T-cell (primary cell): Measurements from ENCODE around the gene MRPL28. TPM values are rescaled to one million over a fixed set of nuclear protein-coding genes. Genes with fewer than 3 reads are reported as not detected.
A peak's percentile ranks its signal among the peaks of the same experiment; 100 is the strongest.

Source experiments
- ATAC-seq, 4 experiments: fragments of 200-7000 bp in 3 of 4; fragments of 150-1000 bp in 1 of 4; cut with Tn5 transposase; replicated peaks in 1 of 4; 1 replicate in 3 of 4; 2 replicates in 1 of 4; pipeline ENCODE4 v1.10.0; 2021; ENCODE audit warnings: moderate library complexity in 3 of 4, mild to moderate bottlenecking in 2 of 4, moderate number of reproducible peaks in 1 of 4
- CTCF ChIA-PET, 2 donors: fragments of 300-600 bp; sonication (Branson Sonifier 250); formaldehyde crosslinking; loops; one replicate each; lab custom pipeline; 2022; ENCODE audit warnings: antibody characterized with exemption in 2 of 2; lab: Charles Lee
- POLR2A ChIA-PET, 2 donors: fragments of 300-600 bp; sonication (Branson Sonifier 250); formaldehyde crosslinking; loops; one replicate each; lab custom pipeline; 2022; ENCODE audit warnings: antibody characterized with exemption in 2 of 2; lab: Charles Lee
- DNase-seq, 35 experiments: peaks; one replicate each; pipeline versions ENCODE4 v3.0.0 to v3.0.0-alpha.2; 2013 to 2023
- H3K27ac ChIP-seq: one replicate; pipeline ENCODE4 v1.5.1; 2013; ENCODE audit warnings: low read length
- H3K27me3 ChIP-seq, 2 experiments: replicated peaks in 1 of 2; 1 replicate in 1 of 2; 2 replicates in 1 of 2; pipeline versions ENCODE4 v1.6.1 to v1.7.0; 2013; ENCODE audit warnings: low read length in 1 of 2, mixed read lengths in 1 of 2; ENCODE audit not compliant: control insufficient read depth in 2 of 2, insufficient read depth in 2 of 2; ENCODE audit errors: extremely low read depth in 1 of 2
- H3K36me3 ChIP-seq, 2 donors: 1 replicate in 1 of 2; 2 replicates in 1 of 2; pipeline versions ENCODE4 v1.6.1 to v1.7.0; 2013; ENCODE audit warnings: low read length in 1 of 2; ENCODE audit not compliant: control insufficient read depth in 2 of 2, insufficient read depth in 1 of 2; ENCODE audit errors: extremely low read depth in 1 of 2
- H3K4me1 ChIP-seq, 2 experiments: 1 replicate in 1 of 2; 2 replicates in 1 of 2; pipeline versions ENCODE4 v1.6.1 to v1.7.0; 2013; ENCODE audit warnings: low read length in 2 of 2, mixed read lengths in 1 of 2; ENCODE audit not compliant: insufficient read depth in 2 of 2, control insufficient read depth in 1 of 2; ENCODE audit errors: extremely low read depth in 1 of 2
- H3K4me3 ChIP-seq, 2 donors: 1 replicate in 1 of 2; 2 replicates in 1 of 2; pipeline versions ENCODE4 v1.5.1 to v1.7.0; 2013; ENCODE audit warnings: mild to moderate bottlenecking in 2 of 2, low read length in 1 of 2, moderate library complexity in 1 of 2; ENCODE audit not compliant: control insufficient read depth in 1 of 2; ENCODE audit errors: extremely low read depth in 1 of 2
- H3K9me3 ChIP-seq: 2 replicates; pipeline ENCODE4 v1.7.0; 2013
- H3K27ac Mint-ChIP-seq, 2 donors: one replicate each; pipeline ENCODE4 v1.8.0; 2020 to 2021; ENCODE audit warnings: mild to moderate bottlenecking in 2 of 2, mixed read lengths in 2 of 2
- H3K27me3 Mint-ChIP-seq, 2 donors: one replicate each; pipeline ENCODE4 v1.8.0; 2021 to 2022; ENCODE audit warnings: mixed read lengths in 2 of 2
- H3K36me3 Mint-ChIP-seq: one replicate; pipeline ENCODE4 v1.8.0; 2021; ENCODE audit warnings: mixed read lengths
- H3K4me1 Mint-ChIP-seq, 3 donors: one replicate each; pipeline ENCODE4 v1.8.0; 2020 to 2022; ENCODE audit warnings: mixed read lengths in 3 of 3, mild to moderate bottlenecking in 1 of 3
- H3K4me3 Mint-ChIP-seq, 3 donors: one replicate each; pipeline ENCODE4 v1.8.0; 2020 to 2022; ENCODE audit warnings: mild to moderate bottlenecking in 3 of 3, mixed read lengths in 3 of 3, moderate library complexity in 3 of 3
- H3K9me3 Mint-ChIP-seq, 3 donors: one replicate each; pipeline ENCODE4 v1.8.0; 2020 to 2022; ENCODE audit warnings: mixed read lengths in 3 of 3
- WGBS: methylation state at CpG from one replicate; pipeline ENCODE4 v1.1.5; 2013; ENCODE audit warnings: missing lambda C conversion rate; ENCODE audit not compliant: insufficient coverage; 5-methylcytosine and 5-hydroxymethylcytosine counted together
- total RNA-seq, 35 experiments: library from RNA in 6 of 35; stranded (reverse) in 6 of 35; fragments of 120-200 nt in 1 of 35; gene quantifications; one replicate each; pipeline versions ENCODE4 v1.2.1 to v1.2.4 and lab custom pipeline; 2013 to 2026

MRPL28 gene
- total RNA-seq, 5 donors from 2014 or later (not counting 1 experiment from before 2014, with no cell fraction given), result 29.3 to 43.8 (median 34.5) TPM

DNA sequence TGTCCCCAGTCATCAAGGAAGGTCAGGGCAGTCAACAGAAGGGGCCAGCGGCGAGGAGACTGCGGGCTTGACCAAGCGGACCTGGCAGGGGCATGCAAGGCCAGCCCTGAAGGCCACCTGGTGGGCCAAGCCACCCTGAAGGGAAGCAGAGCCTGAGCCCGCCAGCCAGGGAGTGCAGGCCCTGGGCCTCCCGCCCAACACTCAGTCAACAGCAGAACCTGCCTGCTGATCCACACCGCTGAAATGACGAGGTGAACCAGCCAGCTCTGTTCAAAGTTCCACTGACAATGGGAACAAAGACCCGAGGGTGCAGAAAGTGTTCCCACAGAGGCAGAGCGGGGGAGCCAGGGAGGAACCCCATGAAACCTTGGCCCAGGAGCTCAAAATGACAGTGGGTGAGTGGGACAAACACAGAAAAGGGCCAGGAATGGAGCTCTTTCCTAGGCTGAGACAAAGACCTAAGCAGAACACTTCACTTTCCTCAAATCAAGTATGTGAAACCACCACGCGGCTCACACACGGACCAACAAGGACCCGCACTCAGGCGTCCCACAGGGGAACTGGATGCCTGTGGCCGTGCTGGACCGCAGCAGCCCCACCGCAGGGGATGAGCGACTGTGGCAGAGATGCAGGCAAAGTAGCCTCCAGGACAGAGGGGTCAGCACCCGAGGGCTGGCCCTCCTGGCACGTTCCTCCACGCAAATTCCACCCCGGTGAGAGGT lies 29.8 kb downstream of the MRPL28 start:
- no peak for DNase-seq
- Histone ChIP-seq H3K36me3 (peaks cover 8 to 26% of the 10 kb centered on the region in 2 donors), H3K4me3 (peak overlapping the region in 1 of 2 donors; percentile 25), H3K27ac (no peak overlapping the region), H3K27me3 (no peaks in the 10 kb centered on the region), H3K9me3 (no peaks in the 10 kb centered on the region), H3K4me1 (peaks cover 19 to 77% of the 10 kb centered on the region in 2 experiments)
- Mint-ChIP-seq H3K4me1 (peaks cover 60 to 76% (median 75%) of the 10 kb centered on the region in 3 donors), H3K36me3 (peaks cover 22% of the 10 kb centered on the region), H3K9me3 (no peaks in the 10 kb centered on the region), H3K27ac (peak overlapping the region; percentile 68 to 82), H3K27me3 (no peaks in the 10 kb centered on the region), H3K4me3 (peak overlapping the region; percentile 17 to 79 (median 46))
- CTCF ChIA-PET, result no interaction called here
- peak in 1 of 4 experiments; percentile 23 for ATAC-seq
- WGBS, result 95% methylated on average over 23 of the region's 23 CpGs
- POLR2A ChIA-PET, result no interaction called here

DNA sequence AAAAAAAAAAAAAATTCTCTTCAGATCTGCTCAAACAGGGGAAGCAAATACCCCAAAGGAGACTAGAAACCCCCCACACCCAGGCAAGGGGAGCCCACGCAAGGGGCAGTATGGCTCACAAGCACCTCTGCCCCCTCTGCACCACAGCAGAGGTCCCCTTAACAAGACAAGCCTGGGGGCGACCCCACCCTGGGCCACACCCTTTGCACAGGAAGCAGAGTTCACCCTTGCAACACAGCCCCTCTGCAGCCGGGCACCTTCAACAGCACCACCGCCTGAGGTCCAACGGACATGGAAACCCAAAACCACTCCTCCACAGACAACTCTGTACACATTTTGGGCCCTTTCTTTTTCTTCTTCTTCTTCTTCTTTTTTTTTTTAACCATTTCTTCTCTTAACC lies 30.7 kb downstream of the MRPL28 start:
- DNase-seq (peak in 4 of 35 experiments; percentile 27 to 36 (median 32)), ATAC-seq (peak; percentile 62 to 82 (median 72))
- peak overlapping the region in 1 of 2 donors; percentile 50 for H3K4me3 ChIP-seq
- H3K27me3 ChIP-seq, result no peaks in the 10 kb centered on the region
- H3K36me3 ChIP-seq, result peaks cover 3 to 20% of the 10 kb centered on the region in 2 donors
- H3K36me3 Mint-ChIP-seq, result peaks cover 14% of the 10 kb centered on the region
- no peak overlapping the region for H3K27ac ChIP-seq
- WGBS, result 23% methylated on average over 5 of the region's 5 CpGs
- H3K4me3 Mint-ChIP-seq, result peak overlapping the region; percentile 17 to 79 (median 46)
- no peaks in the 10 kb centered on the region for H3K27me3 Mint-ChIP-seq
- H3K9me3 ChIP-seq, result no peaks in the 10 kb centered on the region
- H3K27ac Mint-ChIP-seq, result peak overlapping the region; percentile 68 to 82
- H3K9me3 Mint-ChIP-seq, result no peaks in the 10 kb centered on the region
- CTCF ChIA-PET, result interaction anchor here in 1 of 2 donors (1.0 kb wide), 1 partner anchor 9 kb away, joined by 3 read pairs; no protein-coding TSS in a partner anchor
- POLR2A ChIA-PET, result no interaction called here
- H3K4me1 ChIP-seq, result peaks cover 19 to 77% of the 10 kb centered on the region in 2 experiments
- peaks cover 60 to 76% (median 75%) of the 10 kb centered on the region in 3 donors for H3K4me1 Mint-ChIP-seq

DNA sequence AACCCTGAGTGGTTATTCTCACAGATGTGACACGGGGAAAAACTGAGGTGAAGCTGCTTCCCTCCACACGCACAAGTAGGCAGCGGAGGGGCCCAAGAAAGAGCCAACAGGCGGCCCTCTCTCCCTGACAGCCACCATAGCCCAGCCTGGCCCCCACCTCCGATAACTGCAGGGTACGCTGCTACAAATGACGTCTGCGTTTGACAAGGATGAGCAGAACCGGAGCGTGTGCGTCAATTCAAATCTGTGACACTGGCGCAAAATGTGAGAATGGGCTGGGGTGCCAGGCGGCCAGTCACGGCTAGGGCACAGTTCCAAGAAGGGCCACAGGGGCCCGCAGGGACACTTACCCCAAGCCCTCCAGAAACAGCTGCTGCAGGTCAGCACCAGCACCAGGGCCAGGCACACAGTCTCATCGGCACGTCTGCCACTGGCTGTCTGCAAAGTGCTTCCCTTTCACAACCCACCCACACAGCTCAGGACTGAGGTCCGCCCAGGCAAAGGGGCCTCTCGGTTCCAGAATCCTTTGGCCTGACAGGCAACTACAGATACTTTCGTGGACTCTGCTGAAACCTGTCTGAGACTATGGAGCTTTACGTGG lies 32.3 kb downstream of the MRPL28 start:
- no peaks in the 10 kb centered on the region for H3K27me3 ChIP-seq
- peaks cover 3 to 7% of the 10 kb centered on the region in 2 donors for H3K36me3 ChIP-seq
- H3K27ac ChIP-seq, result no peak overlapping the region
- 92% methylated on average over 17 of the region's 21 CpGs for WGBS
- H3K4me1 ChIP-seq, result peaks cover 18 to 76% of the 10 kb centered on the region in 2 experiments
- DNase-seq (peak in 1 of 35 experiments; percentile 46), ATAC-seq (no peak)
- no peaks in the 10 kb centered on the region for H3K9me3 ChIP-seq
- no peaks in the 10 kb centered on the region for H3K27me3 Mint-ChIP-seq
- no peak overlapping the region for H3K27ac Mint-ChIP-seq
- no peak overlapping the region for H3K4me3 ChIP-seq
- no peaks in the 10 kb centered on the region for H3K9me3 Mint-ChIP-seq
- ChIA-PET CTCF (interaction anchor here in 1 of 2 donors (0.7 kb wide), 1 partner anchor 321 kb away, joined by 6 read pairs; no protein-coding TSS in a partner anchor), POLR2A (no interaction called here)
- H3K4me1 Mint-ChIP-seq, result peaks cover 64 to 82% (median 81%) of the 10 kb centered on the region in 3 donors
- peaks cover 11% of the 10 kb centered on the region for H3K36me3 Mint-ChIP-seq
- H3K4me3 Mint-ChIP-seq, result no peak overlapping the region

- no peak for ATAC-seq
- Histone ChIP-seq H3K9me3 (no peaks in the 10 kb centered on the region), H3K4me3 (no peak overlapping the region), H3K27me3 (no peaks in the 10 kb centered on the region), H3K27ac (no peak overlapping the region), H3K36me3 (peaks cover 2 to 3% of the 10 kb centered on the region in 2 donors), H3K4me1 (peaks cover 13 to 70% of the 10 kb centered on the region in 2 experiments)
- no peak overlapping the region for H3K27ac Mint-ChIP-seq
- POLR2A ChIA-PET, result interaction anchor here (0.6 to 0.7 kb wide), 3 partner anchors 11 to 414 kb away, joined by 4 to 14 read pairs (median 9); no protein-coding TSS in a partner anchor
- no peak for DNase-seq
- CTCF ChIA-PET, result interaction anchor here in 1 of 2 donors (0.7 kb wide), 1 partner anchor 322 kb away, joined by 6 read pairs; no protein-coding TSS in a partner anchor
- WGBS, result 94% methylated on average over 9 of the region's 10 CpGs
- no peaks in the 10 kb centered on the region for H3K9me3 Mint-ChIP-seq
- no peaks in the 10 kb centered on the region for H3K27me3 Mint-ChIP-seq
- H3K4me1 Mint-ChIP-seq, result peaks cover 62 to 79% (median 79%) of the 10 kb centered on the region in 3 donors
- peaks cover 5% of the 10 kb centered on the region for H3K36me3 Mint-ChIP-seq
- H3K4me3 Mint-ChIP-seq, result no peak overlapping the region
These were observed 32.9 kb downstream of the MRPL28 start for GRCh38 chr16:337437-337836.

GRCh38 chr16:336269-336668 lies 34.1 kb downstream of the MRPL28 start:
- H3K36me3 ChIP-seq, result no peaks in the 10 kb centered on the region
- DNase-seq (no peak), ATAC-seq (no peak)
- no peak overlapping the region for H3K27ac Mint-ChIP-seq
- no peak overlapping the region for H3K4me3 ChIP-seq
- H3K9me3 Mint-ChIP-seq, result no peaks in the 10 kb centered on the region
- no peaks in the 10 kb centered on the region for H3K27me3 Mint-ChIP-seq
- peaks cover 11 to 69% of the 10 kb centered on the region in 2 experiments for H3K4me1 ChIP-seq
- no peaks in the 10 kb centered on the region for H3K27me3 ChIP-seq
- no peaks in the 10 kb centered on the region for H3K36me3 Mint-ChIP-seq
- no peak overlapping the region for H3K27ac ChIP-seq
- H3K4me3 Mint-ChIP-seq, result peak overlapping the region in 1 of 3 donors; percentile 50
- peaks cover 64 to 78% (median 77%) of the 10 kb centered on the region in 3 donors for H3K4me1 Mint-ChIP-seq
- WGBS, result 97% methylated on average over 8 of the region's 11 CpGs
- ChIA-PET POLR2A (no interaction called here), CTCF (no interaction called here)
- no peaks in the 10 kb centered on the region for H3K9me3 ChIP-seq
